HUDEP-2 (cell line): ENCODE results near the gene BSCL2.
"Not testable (repeated sequence)": the region's sequence is repeated elsewhere in the genome, so short reads cannot be mapped to it uniquely, and the experiment has no call there.

ENCODE experiments used
- DNase-seq, 76 experiments: peaks; one replicate each; lab custom pipeline; 2025; ENCODE audit not compliant: unreplicated experiment in 76 of 76; lab: John Stamatoyannopoulos, UW

BSCL2 gene

GRCh38 chr11:62689421-62690183 is 17.6 kb downstream of the BSCL2 start, which contains the start of gene LRRN4CL:
TSS of gene LRRN4CL (minus strand) at chr11:62689530. CDS start at chr11:62688508, 1,022 bp downstream.
- DNase-seq = no peak

GRCh38 chr11:62688491-62688890 is 18.7 kb downstream of the BSCL2 start:
- DNase-seq = no peak

- no peak for DNase-seq
These were observed 19.5 kb downstream of the BSCL2 start for GRCh38 chr11:62687508-62688396.

- DNase-seq = no peak
These were observed 24.7 kb downstream of the BSCL2 start for GRCh38 chr11:62682518-62682917.

- DNase-seq = peak in 61 of 76 experiments; percentile 9 to 78 (median 41)
These were observed 26.4 kb downstream of the BSCL2 start for GRCh38 chr11:62680825-62681240.

GRCh38 chr11:62678770-62679696 is 28.2 kb downstream of the BSCL2 start, which contains the start of gene UBXN1:
TSS of gene UBXN1 (minus strand) at chr11:62679073. CDS start at chr11:62678923, 150 bp downstream.
- DNase-seq = peak in 72 of 76 experiments; percentile 23 to 90 (median 76)

- DNase-seq = no peak
These were observed 28.8 kb downstream of the BSCL2 start for GRCh38 chr11:62678433-62678769.

GRCh38 chr11:62677714-62678113 is 29.5 kb downstream of the BSCL2 start:
- DNase-seq = no peak

- DNase-seq = no peak
These were observed 30.1 kb downstream of the BSCL2 start for GRCh38 chr11:62677156-62677555.

GRCh38 chr11:62676698-62677097 is 30.5 kb downstream of the BSCL2 start:
- DNase-seq = no peak

- not testable (repeated sequence) for DNase-seq
These were observed 31.8 kb downstream of the BSCL2 start for GRCh38 chr11:62675415-62675814.

GRCh38 chr11:62673196-62673525 is 34.1 kb downstream of the BSCL2 start:
- DNase-seq = no peak

GRCh38 chr11:62671608-62672389 is 35.4 kb downstream of the BSCL2 start, which contains the start of the genes LBHD1 and UQCC3:
TSS of gene LBHD1 (minus strand) at chr11:62672267. CDS start at chr11:62670031, 2,236 bp downstream.
TSS of gene UQCC3 (plus strand) at chr11:62671673. CDS start at chr11:62671746, 73 bp downstream.
- DNase-seq = peak in 68 of 76 experiments; percentile 32 to 93 (median 68)

- DNase-seq = peak in 3 of 76 experiments; percentile 29 to 82 (median 48)
These were observed 36.0 kb downstream of the BSCL2 start for GRCh38 chr11:62671236-62671607.

GRCh38 chr11:62669420-62670161 is 37.6 kb downstream of the BSCL2 start:
- peak in 2 of 76 experiments; percentile 23 to 33 for DNase-seq

- no peak for DNase-seq
These were observed 39.8 kb downstream of the BSCL2 start for GRCh38 chr11:62667460-62667859.

GRCh38 chr11:62666259-62666926 is 40.8 kb downstream of the BSCL2 start:
- peak in 2 of 76 experiments; percentile 26 to 44 for DNase-seq

- peak in 25 of 76 experiments; percentile 19 to 64 (median 40) for DNase-seq
These were observed 41.5 kb downstream of the BSCL2 start for GRCh38 chr11:62665599-62666258.
